ENCODE results near the gene DCLRE1B.

Gene DCLRE1B

DNA sequence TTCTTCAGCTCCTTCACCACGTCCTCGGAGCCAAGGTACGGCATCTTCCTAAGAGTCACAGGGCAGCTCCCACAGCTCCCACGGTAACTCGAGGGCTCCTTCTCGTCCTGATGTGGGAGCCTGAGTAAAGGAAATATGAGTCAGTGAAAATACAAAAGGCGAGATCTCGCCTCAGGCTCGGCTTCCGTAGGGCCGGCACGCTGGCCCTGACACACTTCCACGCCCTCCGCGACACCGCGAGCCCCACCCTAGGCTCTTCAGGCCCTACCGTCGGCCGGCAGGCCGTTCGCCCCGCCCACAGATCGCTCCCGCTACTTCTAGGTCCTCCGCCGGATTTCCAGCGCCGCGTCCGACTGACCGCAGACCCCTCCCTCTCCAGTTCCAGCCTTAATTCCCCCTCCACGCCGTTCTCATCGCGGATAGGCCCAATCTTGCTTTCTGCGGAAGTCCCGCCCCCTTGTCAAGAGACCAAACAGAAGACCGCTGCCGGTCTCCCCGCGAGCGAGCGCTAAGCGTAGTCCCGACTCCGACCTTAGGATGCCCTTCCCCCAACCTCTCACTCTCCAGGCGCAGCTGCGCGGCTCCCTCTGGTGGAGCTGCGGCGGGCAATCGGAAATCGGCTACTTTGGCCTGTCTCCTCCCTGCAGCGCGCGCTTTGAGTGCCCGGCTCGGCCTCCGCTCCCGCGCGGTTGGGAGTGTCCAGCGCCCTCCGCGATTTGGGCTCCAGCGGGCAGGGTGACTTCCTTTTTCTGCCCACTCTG is at the start of gene DCLRE1B, which contains the start of gene AP4B1:
Gene DCLRE1B, plus strand, starts transcription at position 653 of the 761 bp plus-strand sequence. CDS start 261 bp downstream, outside the sequence.
Gene AP4B1, minus strand, starts transcription at position 126 of the 761 bp plus-strand sequence. Its CDS starts 82 bp downstream, at position 44.
- peak; percentile 100 for DNase-seq (ENCODE audit: low read depth)

DNA sequence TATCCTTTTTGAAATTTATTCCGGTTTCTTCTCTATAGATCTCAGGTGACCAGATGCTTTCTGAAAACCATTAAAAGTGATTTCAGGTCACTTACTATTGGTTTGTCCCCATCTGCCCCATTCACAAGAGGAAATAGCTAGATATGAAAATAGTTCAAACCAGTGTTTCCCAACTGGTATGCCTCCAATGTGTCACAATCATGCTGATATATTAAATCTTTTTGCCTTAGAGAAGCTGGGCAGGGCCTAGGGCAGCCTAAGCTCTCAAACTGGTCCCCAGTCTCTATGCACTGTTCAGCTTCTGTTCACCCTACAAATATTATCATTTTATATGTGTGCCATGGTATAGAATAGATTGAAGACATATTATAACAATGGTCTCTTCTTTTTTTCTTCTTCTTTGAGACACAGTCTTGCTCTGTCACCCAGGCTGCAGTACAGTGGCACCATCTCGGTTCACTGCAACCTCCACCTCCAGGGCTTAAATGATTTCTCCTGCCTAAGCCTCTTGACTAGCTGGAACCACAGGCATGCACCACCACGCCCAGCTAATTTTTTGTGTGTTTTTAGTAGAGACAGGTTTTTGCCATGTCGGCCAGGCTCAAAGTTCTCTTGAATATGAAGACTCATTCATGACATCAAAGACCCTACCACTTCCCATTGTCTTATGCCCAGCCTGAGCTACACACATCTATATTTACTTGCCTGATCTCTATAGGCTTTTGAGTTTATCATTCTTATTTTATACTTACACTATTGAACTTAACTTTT is 49.3 kb upstream of the DCLRE1B start:
- DNase-seq (ENCODE audit: low read depth) = no peak

DNA sequence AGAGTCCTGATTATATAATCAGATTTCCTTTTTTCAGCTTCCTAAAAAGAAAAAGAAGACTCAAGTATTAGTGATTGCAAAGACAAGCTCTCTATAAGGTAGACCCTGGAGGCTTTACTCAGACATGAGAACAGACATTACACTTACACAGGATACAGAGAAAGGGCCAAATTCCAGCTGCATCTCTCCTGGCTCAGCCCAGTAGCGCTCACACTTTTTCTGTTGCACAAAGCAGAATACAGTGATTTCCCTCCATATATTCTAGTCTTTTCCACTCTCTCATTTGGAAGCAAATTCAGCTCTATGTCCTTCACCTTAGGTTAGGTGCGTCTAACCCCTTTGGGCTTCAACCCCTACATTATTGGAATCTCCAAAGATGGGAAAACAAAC is 48.7 kb upstream of the DCLRE1B start:
- no peak for DNase-seq (ENCODE audit: low read depth)

DNA sequence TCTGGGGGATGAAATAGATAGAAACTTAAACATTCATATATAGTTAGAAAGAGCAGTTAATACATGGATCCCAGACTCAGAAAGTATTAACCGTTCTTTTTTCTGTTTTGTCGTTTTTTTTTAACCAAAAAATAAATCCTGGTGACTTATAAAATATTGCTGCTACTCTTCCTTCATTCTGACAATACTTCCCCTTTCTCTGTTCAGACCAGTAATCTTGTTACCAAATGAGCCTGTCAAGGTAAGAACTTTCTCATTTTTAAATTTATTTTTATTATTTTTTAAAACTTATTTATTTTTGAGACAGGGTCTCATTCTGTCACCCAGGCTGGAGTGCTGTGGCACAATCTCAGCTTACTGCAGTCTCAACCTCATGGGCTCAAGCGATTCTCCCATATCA is 47.4 kb upstream of the DCLRE1B start:
- no peak for DNase-seq (ENCODE audit: low read depth)

DNA sequence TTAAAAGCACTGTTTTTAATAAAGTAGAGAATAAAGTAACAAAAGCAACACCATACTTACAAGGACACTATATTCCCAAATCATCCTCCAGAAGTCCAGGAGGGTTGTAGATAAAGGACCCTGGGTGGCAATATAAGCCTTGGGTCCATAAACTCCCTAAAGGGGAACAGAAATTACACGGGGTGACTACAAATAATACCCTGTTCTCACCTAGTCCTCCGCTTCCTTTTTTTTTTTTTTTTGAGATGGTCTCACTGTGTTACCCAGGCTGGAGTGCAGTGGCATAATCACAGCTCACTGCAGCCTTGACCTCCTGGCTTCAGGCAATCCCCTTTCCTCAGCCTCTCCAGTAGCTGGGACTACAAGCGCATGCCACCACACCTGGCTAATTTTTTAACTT is 46.7 kb upstream of the DCLRE1B start:
- DNase-seq (ENCODE audit: low read depth) = no peak

DNA sequence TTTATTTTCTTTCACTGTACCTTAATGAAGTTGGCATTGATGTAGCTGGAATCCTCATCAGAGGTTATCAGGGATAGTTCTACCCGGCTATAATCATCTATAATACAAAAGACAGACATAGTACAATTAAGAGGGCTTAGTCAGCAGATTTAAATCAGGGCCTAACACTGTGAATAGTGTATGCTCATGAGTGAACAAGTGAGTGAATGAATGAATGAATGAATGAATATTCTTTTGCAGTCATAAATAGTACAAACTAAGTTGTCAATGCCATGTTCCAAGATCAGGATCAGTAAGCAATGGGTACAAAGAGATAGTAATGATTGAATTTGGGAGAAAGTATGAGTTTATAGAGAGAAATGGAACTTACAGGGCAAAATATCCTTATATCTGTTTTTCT is 46.1 kb upstream of the DCLRE1B start:
- no peak for DNase-seq (ENCODE audit: low read depth)

DNA sequence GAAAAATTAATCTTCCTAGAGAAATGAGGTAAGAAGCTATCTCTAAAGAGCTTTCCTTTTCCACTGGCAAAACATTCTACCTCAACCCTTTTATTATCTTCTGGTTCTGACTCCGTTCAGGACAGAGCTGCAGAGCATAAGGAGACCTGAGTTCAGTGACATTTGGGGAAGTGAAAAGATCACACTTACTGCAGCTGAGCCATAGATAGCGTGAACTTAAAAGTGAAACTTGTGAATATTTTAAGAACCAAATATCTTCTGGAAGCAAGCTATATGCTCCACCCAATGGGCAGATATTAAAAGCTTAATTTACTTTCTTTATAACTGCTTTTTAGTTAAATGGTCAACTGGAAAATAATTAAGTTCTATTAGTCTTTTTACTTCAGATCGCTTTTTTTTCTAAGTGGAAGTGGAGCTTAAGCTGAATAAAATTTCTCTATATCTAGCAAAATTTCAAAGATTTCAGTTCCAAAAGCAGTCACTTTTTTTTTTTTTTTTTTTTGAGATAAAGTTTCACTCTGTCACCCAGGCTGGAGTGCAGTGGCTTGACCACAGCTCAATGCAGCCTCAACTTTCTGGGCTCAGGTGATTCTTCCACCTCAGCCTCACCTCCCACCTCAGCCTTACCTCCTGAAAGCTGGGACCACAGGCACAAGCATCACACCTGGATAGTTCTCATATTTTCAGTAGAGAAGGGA is 45.5 kb upstream of the DCLRE1B start:
- peak; percentile 15 for DNase-seq (ENCODE audit: low read depth)

DNA sequence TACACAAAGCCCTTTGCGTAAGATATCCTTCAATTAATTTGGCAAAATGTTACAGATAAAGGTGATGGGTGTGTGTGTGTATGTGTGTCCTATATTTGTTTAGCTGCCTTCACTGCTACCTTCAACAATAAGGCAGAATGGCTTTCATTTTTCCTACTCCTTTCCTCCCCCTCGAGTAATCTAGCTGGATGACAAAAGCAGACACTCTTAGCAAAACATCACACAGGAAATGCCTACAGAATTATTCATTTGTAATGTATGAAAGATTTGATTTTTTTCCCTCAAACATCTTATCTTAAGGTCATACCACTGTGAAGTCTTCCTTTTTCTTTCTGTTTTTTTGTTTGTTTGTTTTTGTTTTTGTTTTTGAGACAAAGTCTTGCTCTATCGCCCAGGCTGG is 44.2 kb upstream of the DCLRE1B start:
- DNase-seq (ENCODE audit: low read depth) = no peak

DNA sequence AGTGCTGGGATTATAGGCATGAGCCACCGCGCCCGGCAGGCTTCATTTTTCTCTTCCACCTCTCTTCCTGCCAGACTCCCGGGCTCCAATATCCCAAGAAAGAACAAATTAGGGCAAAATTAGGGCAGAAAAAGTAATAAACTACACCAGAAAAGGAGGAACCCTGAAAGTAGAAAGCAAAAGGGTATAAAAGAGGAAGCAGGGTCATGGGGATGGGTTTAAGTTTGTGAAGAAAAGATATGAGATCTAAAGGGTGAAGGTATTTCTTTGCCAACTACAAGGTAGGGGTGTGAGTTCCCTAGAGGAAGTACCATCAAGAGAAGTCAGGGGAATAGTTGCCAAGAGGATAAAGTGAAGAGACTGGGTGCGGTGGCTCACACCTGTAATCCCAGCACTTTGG is 43.5 kb upstream of the DCLRE1B start:
- no peak for DNase-seq (ENCODE audit: low read depth)

DNA sequence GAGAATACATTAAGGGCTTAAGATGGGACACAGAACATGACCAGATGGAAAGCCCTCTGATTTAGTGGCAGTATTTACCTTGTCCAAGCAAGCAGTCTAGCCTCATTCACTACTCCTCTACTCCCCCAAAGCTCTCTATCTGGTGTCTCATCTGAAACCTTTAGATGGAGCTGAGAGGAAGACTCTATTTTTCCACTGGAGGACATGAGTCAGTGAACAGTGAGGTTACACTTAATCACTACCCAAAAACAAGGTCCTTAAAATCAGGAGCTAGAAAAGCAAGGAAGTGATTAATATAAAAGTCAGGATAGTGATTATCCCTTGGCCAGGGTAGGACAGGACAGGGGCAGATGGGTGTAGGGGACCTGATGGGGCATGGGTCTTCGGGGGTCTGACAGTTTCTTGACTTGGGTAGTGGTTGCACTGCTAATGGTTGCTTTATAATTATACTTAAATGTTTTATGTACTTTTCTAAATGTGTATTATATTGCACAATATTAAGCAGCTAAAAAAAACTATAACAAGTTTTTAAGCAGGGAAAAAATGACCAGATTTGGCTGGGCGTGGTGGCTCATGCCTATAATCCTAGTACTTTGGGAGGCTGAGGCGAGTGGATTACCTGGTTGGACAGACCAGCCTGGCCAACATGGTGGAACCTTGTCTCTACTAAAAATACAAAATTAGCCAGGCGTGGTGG is 36.6 kb upstream of the DCLRE1B start:
- no peak for DNase-seq (ENCODE audit: low read depth)

DNA sequence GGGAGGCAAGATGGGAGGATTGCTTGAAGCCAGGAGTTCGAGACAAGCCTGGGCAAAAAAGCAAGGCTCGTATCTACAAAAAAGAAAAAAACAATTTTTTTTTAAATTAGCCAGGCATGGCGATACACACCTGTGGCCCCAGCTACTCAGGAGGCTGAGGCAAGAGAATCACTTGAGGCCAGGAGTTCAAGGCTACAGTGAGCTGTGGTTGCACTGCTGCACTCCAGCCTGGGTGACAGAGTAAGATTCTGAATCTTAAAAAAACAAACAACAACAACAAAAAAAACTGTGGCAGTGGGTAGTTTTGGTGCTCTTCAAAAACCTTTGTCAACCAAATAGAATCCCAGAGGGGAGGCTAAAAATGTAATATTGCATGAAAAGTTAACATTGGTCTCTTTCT is 34.3 kb upstream of the DCLRE1B start:
- no peak for DNase-seq (ENCODE audit: low read depth)

DNA sequence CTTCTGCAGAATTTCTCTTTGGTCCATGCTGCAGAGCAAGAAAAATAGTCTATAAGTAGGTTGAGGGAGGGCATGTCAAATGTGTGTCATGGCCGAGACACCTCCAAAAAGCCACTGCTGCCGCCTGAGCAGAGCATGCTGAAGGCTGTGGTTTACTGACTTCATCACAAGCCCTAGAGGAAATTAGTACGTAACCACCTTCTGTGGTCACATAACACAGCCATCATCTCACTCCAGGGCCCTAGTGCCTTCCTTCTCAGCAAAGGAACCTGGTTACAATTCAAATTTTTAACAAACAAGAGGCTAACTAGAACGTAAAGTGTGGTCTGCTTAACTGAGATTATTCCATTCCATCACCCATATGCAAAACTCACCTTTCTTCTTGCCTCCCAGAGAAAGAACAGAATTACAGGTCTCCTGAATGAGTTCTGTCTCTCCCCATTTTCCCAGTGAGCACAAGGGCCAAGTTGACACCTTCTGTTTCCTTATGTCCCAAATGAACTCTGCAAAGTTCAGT is 33.5 kb upstream of the DCLRE1B start, which contains the start of gene PTPN22:
Gene PTPN22, minus strand, starts transcription at position 116 of the 517 bp plus-strand sequence.
- DNase-seq (ENCODE audit: low read depth) = peak; percentile 62

DNA sequence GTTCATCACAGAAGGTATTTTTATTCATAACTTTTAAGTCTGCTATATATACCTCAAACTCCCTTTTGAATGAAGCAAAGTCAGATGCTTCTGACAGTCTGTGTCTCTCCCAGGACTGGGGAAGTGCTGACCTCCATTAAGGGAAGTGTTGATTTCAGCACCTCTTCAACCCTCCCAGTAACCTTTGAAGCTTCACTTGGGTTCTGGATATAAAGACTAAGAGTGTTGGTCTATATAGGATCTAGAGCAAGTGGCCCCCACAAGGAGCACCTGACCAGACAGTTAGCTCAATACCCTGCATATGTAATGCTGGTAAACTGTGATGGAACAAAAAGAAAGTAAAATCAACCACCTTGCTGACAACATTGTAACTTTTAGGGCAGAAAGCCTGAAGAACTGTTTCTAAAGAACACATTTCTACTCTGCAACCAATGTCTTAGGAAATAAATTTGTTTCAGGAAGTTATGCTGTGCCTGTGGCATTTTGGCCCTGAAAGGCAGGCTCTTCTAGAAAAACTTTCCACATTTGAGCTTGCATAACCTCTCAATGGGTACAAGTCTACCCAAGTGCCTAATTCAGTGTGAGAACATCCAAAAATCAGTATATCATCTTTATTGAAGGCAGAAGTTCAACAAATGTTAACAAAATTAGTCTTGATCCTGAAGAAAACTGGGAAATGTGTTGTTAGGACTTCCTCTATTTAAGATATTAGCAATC is 32.7 kb upstream of the DCLRE1B start:
- no peak for DNase-seq (ENCODE audit: low read depth)

DNA sequence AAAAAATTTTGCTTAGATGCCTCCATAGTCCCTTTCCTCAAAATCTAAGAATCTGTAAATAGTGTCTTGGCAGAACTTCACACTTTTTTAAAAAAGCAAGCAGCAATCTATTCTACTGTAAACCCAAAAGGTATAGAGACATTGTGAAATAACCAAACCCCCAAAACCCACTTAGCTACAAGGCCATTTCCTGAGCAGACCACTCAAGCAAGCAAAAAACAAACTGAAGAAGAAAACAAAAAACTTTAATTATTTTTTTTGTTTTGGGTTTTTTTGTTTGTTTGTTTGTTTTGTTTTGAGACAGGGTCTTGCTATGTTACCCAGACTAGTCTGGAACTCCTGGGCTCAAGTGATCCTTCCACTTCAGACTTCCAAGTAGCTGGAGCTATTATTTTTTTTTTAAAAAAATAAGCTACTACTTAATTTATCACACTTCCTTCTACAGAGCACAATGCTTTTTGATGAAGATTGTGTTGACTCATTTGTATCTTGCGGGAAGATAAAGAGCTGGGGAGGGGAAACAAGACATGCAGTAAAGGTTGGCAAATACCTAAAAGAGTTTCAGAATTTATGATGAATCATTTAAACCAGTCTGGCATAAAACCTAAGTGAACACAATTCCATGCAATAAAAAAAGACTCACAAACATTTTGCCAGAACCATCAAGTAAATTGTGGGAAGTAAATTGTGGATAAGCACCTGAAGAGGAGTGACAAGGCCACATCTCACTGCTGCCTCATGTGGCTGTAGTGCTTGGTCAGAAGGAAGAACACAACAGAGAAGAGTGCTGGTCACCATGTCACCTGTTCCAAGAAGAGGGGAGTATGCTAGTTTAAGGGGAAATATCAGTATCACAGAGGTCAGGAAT is 30.9 kb upstream of the DCLRE1B start:
- DNase-seq (ENCODE audit: low read depth) = peak; percentile 18

DNA sequence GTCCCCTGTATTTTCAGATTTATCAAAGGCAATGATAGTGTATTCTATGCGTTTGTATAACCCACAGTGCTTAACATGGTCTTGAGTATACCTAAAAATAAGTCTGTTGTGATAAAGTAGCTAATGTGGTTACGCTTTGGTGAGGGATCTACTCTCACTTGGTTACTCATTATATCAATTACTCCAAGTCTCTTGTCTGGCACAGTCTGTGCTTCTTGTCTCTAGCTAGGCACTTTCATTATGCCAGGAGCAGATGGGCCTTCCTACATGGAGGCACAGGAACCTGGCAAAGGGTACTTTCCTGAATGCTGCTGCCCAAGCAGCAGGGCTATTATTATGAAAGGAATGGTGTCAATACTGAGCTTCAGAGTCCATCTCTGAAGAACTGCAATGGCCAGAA is 29.4 kb upstream of the DCLRE1B start:
- no peak for DNase-seq (ENCODE audit: low read depth)

DNA sequence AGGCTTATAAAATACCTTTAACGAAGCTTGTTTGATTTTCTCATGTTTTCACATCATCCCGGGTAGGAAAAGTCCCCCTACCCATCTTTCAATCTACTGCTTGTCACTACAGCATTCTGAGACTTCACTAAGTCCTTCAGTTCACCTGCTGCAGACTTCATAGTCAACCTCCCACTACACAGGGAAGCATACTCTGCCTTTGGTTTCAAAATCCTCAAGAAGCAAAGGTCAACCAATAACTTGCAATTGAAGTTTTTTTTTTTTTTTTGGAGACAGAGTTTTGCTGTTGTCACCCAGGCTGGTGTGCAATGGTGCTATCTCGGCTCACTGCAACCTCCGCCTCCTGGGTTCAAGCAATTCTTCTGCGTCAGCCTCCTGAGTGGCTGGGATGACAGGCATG is 28.9 kb upstream of the DCLRE1B start:
- DNase-seq (ENCODE audit: low read depth) = no peak

DNA sequence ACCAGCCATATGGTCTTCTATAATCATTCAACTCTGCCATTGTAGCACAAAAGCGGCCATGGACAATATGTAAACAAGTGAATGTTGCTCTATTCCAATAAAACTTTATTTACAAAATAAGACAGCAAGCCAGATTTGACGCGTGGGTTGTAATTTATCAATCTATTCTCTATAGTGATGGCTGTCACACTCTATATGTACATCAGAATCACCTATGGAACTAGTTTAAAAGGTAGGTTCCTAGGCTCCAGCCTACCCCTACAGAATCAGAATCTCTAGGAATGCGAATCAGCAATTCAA is 25.4 kb upstream of the DCLRE1B start:
- DNase-seq (ENCODE audit: low read depth) = no peak

DNA sequence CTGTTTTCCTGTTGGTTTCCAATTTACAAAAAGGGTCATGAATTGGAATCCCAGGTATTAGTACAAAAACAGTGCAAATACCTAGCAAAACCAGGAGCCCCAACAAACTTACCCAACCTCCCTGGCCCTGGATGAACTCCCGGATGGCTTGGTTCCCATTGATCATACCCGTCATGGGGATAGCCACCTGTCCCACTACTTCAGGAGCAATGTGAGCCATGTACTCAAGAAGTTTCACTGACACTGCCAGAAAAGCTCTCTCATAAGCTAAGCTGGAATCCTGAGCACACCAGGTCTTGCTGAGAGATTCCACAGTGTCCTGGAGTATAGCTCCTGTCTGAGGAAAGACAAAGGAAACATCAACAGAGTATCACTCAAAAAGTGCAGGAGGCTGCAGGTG is 23.5 kb upstream of the DCLRE1B start:
- no peak for DNase-seq (ENCODE audit: low read depth)

DNA sequence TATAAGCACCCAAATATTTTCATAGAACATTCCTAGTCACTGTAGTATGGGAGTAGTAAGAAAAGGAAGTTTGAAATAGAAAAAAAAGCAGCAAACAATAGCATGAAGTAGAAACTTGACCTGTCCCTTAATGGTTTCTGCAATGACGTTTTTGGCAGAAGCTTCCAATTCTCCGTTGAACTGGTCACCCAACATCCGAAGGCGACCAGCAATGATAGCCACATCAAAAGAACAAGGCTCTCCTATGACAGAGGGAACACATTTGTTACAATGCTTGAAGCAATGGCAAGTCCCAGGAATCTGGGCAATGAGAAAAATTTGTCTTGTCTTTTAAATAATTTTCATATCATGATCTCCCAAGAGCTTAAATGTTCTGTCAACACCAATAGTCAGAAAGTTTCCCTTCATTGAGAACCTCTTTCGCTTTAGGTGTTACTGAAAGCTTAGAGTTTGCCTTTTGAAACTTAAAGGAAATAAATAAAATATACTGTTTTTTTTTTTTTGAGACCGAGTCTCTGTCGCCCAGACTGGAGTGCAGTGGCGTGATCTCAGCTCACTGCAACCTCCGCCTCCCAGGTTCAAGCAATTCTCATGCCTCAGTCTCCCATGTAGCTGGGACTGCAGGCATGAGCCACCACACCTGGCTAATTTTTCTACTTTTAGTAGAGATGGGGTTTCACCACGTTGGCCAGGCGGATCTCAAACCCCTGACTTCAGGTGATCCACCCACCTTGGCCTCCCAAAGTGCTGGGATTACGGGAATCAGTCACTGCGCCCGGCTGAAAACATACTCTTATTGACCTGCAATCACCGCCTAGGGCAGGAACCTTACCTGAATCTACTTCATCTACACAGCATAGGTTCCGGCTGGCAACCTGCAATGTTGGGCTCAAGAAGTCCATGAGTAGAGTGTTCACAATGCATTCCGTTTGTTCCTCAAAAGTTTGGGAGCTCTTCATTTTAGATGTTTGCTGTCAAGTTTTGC is 18.4 kb upstream of the DCLRE1B start:
- no peak for DNase-seq (ENCODE audit: low read depth)
